Measurements from ENCODE around the gene UROS.

DNA sequence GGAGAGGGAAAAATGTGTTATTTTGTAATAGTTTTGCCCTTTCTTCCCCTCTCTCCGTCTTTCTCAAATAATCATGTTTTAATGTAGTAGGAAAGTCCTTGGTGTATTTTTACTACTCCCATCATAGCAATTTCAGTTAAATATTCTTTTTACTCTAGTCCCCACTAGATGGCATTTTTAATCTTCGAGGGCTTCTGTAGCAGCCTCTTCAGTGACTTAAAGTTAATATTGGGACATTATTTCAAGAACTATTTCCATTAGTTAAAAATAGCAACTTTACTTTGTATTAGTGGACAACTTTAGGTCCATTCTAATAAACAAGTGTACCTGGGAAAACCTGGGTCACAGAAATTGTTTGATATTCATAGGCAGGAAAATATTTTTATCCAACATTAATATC lies 80.6 kb downstream of the UROS start:
- TF ChIP-seq POLR2AphosphoS5 (IDR thresholded peaks at IDR 0.05) = no peak
- TF ChIP-seq, protein P1, sequence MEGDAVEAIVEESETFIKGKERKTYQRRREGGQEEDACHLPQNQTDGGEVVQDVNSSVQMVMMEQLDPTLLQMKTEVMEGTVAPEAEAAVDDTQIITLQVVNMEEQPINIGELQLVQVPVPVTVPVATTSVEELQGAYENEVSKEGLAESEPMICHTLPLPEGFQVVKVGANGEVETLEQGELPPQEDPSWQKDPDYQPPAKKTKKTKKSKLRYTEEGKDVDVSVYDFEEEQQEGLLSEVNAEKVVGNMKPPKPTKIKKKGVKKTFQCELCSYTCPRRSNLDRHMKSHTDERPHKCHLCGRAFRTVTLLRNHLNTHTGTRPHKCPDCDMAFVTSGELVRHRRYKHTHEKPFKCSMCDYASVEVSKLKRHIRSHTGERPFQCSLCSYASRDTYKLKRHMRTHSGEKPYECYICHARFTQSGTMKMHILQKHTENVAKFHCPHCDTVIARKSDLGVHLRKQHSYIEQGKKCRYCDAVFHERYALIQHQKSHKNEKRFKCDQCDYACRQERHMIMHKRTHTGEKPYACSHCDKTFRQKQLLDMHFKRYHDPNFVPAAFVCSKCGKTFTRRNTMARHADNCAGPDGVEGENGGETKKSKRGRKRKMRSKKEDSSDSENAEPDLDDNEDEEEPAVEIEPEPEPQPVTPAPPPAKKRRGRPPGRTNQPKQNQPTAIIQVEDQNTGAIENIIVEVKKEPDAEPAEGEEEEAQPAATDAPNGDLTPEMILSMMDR (IDR thresholded peaks at IDR 0.05) = no peak
- TF ChIP-seq EP300 (IDR thresholded peaks at IDR 0.05) = no peak
- no peak for TF ChIP-seq POLR2A (IDR thresholded peaks at IDR 0.05)
